Osteocyte (in vitro differentiated cells): Measurements from ENCODE around the gene BTBD3. TPM values are rescaled to one million over a fixed set of nuclear protein-coding genes. Genes with fewer than 3 reads are reported as not detected.

ENCODE experiments used
- DNase-seq: peaks from one replicate; pipeline ENCODE4 v3.0.0; 2021; ENCODE audit warnings: mixed read lengths; ENCODE audit not compliant: unreplicated experiment; ENCODE audit errors: extremely low spot score
- H3K27ac Mint-ChIP-seq: one replicate; pipeline ENCODE4 v1.8.0; 2021; ENCODE audit warnings: mild to moderate bottlenecking, mixed read lengths; ENCODE audit not compliant: unreplicated experiment
- H3K27me3 Mint-ChIP-seq: one replicate; pipeline ENCODE4 v1.8.0; 2021; ENCODE audit warnings: mixed read lengths; ENCODE audit not compliant: unreplicated experiment
- H3K36me3 Mint-ChIP-seq: one replicate; pipeline ENCODE4 v1.8.0; 2021; ENCODE audit warnings: mixed read lengths; ENCODE audit not compliant: unreplicated experiment
- H3K4me1 Mint-ChIP-seq: one replicate; pipeline ENCODE4 v1.8.0; 2021; ENCODE audit warnings: mixed read lengths; ENCODE audit not compliant: unreplicated experiment
- H3K4me3 Mint-ChIP-seq: one replicate; pipeline ENCODE4 v1.8.0; 2021; ENCODE audit warnings: mild to moderate bottlenecking, moderate library complexity, mixed read lengths; ENCODE audit not compliant: unreplicated experiment
- H3K9me3 Mint-ChIP-seq: one replicate; pipeline ENCODE4 v1.8.0; 2021; ENCODE audit warnings: mixed read lengths; ENCODE audit not compliant: unreplicated experiment
- CTCF ChIP-seq: fragments of 200-600 bp; sonication (generic); IDR thresholded peaks from 2 replicates; pipeline ENCODE4 v1.5.0; 2021; ENCODE audit warnings: antibody characterized with exemption, mild to moderate bottlenecking, moderate library complexity
- total RNA-seq: library from RNA; stranded (reverse); gene quantifications from 2 replicates; pipeline ENCODE4 v1.2.1, GENCODE V29; 2021

The BTBD3 gene
- total RNA-seq, 1 donor from 2014 or later, result 25.1 TPM

- no peak overlapping the region for H3K4me3 Mint-ChIP-seq
- no peaks in the 10 kb centered on the region for H3K36me3 Mint-ChIP-seq
- H3K9me3 Mint-ChIP-seq, result no peaks in the 10 kb centered on the region
- TF ChIP-seq CTCF, result no peak
- no peak overlapping the region for H3K27ac Mint-ChIP-seq
- no peaks in the 10 kb centered on the region for H3K4me1 Mint-ChIP-seq
- H3K27me3 Mint-ChIP-seq, result no peaks in the 10 kb centered on the region
- no peak for DNase-seq
Observed at GRCh38 chr20:11935212-11936154, 17.8 kb downstream of the BTBD3 start.

- Mint-ChIP-seq H3K36me3 (no peaks in the 10 kb centered on the region), H3K27me3 (no peaks in the 10 kb centered on the region), H3K4me3 (no peak overlapping the region)
Observed at GRCh38 chr20:11936157-11936556, 18.5 kb downstream of the BTBD3 start.

GRCh38 chr20:11937230-11937629, 19.5 kb downstream of the BTBD3 start:
- Mint-ChIP-seq H3K9me3 (no peaks in the 10 kb centered on the region), H3K27me3 (no peaks in the 10 kb centered on the region), H3K4me1 (no peaks in the 10 kb centered on the region), H3K4me3 (no peak overlapping the region), H3K36me3 (no peaks in the 10 kb centered on the region), H3K27ac (no peak overlapping the region)
- no peak for TF ChIP-seq CTCF
- no peak for DNase-seq

More at GRCh38 chr20:11936157-11936556, 18.5 kb downstream of the BTBD3 start:
- H3K9me3 Mint-ChIP-seq, result no peaks in the 10 kb centered on the region
- TF ChIP-seq CTCF, result no peak
- no peaks in the 10 kb centered on the region for H3K4me1 Mint-ChIP-seq
- DNase-seq, result no peak
- no peak overlapping the region for H3K27ac Mint-ChIP-seq

GRCh38 chr20:11941593-11942246, 24.0 kb downstream of the BTBD3 start:
- no peak for TF ChIP-seq CTCF
- no peak for DNase-seq
- H3K27ac Mint-ChIP-seq, result no peak overlapping the region
- no peak overlapping the region for H3K4me3 Mint-ChIP-seq
- H3K36me3 Mint-ChIP-seq, result no peaks in the 10 kb centered on the region
- no peaks in the 10 kb centered on the region for H3K4me1 Mint-ChIP-seq
- no peaks in the 10 kb centered on the region for H3K27me3 Mint-ChIP-seq
- H3K9me3 Mint-ChIP-seq, result no peaks in the 10 kb centered on the region

- Mint-ChIP-seq H3K4me1 (no peaks in the 10 kb centered on the region), H3K27ac (no peak overlapping the region), H3K36me3 (no peaks in the 10 kb centered on the region), H3K9me3 (no peaks in the 10 kb centered on the region), H3K27me3 (no peaks in the 10 kb centered on the region), H3K4me3 (no peak overlapping the region)
- DNase-seq, result no peak
- no peak for TF ChIP-seq CTCF
Observed at GRCh38 chr20:11943778-11944177, 26.1 kb downstream of the BTBD3 start.
